Transverse colon (tissue), 4 donors: ENCODE data around the gene SRRM3.
"Not testable (repeated sequence)": the region's sequence is repeated elsewhere in the genome, so short reads cannot be mapped to it uniquely, and the experiment has no call there.

Experiments used
- CTCF ChIP-seq, 5 experiments: fragments of 200-600 bp in 3 of 5; fragments of 450-650 bp in 2 of 5; sonication (generic) in 3 of 5; IDR thresholded peaks; 1 replicate in 2 of 5; 2 replicates in 3 of 5; pipeline ENCODE4 v1.5.1; 2016 to 2017; ENCODE audit warnings: antibody characterized with exemption in 5 of 5, inconsistent platforms in 3 of 5, mild to moderate bottlenecking in 2 of 5, moderate library complexity in 1 of 5
- EP300 ChIP-seq: sonication (generic); formaldehyde crosslinking; IDR thresholded peaks from one replicate; pipeline ENCODE4 v1.6.1; 2017; ENCODE audit warnings: antibody characterized with exemption, low read depth
- POLR2A ChIP-seq: fragments of 450-650 bp; IDR thresholded peaks from one replicate; pipeline ENCODE4 v1.6.1; 2016; ENCODE audit warnings: antibody characterized with exemption, mild to moderate bottlenecking, moderate library complexity
- POLR2AphosphoS5 ChIP-seq, 3 donors: sonication (generic); formaldehyde crosslinking; IDR thresholded peaks; one replicate each; pipeline ENCODE4 v1.6.1; 2016; ENCODE audit warnings: antibody characterized with exemption in 3 of 3

- TF ChIP-seq POLR2A; POLR2AphosphoS5 (IDR thresholded peaks at IDR 0.05); CTCF (IDR thresholded peaks at IDR 0.05); EP300: not testable (repeated sequence)
Observed at GRCh38 chr7:76153571-76154230, 48.0 kb upstream of the SRRM3 start.
